Choroid plexus epithelial cell (primary cell): ENCODE data around the gene TP53TG5.

Source experiments
- DNase-seq: peaks from one replicate; pipeline ENCODE4 v3.0.0-alpha.2; 2010; ENCODE audit warnings: low read depth
- H3K4me3 ChIP-seq: 2 replicates; pipeline ENCODE4 v1.5.1; 2011; ENCODE audit warnings: low read depth, mild to moderate bottlenecking, control low read depth, low read length, moderate library complexity
- CTCF ChIP-seq: conservative IDR thresholded peaks from 2 replicates; pipeline ENCODE4 v1.5.1; 2011; ENCODE audit warnings: low read depth, mild to moderate bottlenecking, control low read depth, inconsistent platforms, low read length, moderate library complexity

The TP53TG5 gene

GRCh38 chr20:45378191-45378590 lies at the start of gene TP53TG5:
Gene TP53TG5, minus strand, starts transcription at chr20:45378325. Its CDS starts 89 bp downstream, at chr20:45378236.
- DNase-seq: no peak
- no peak within 1 kb of the TSS for H3K4me3 ChIP-seq
- TF ChIP-seq CTCF: no peak

GRCh38 chr20:45427236-45428149 lies 49.4 kb upstream of the TP53TG5 start:
- H3K4me3 ChIP-seq: no peak overlapping the region
- peak; percentile 37 for DNase-seq
- no peak for TF ChIP-seq CTCF

GRCh38 chr20:45426320-45427016 lies 48.3 kb upstream of the TP53TG5 start:
- H3K4me3 ChIP-seq: no peak overlapping the region
- no peak for TF ChIP-seq CTCF
- DNase-seq: peak; percentile 17

GRCh38 chr20:45425561-45425960 lies 47.4 kb upstream of the TP53TG5 start:
- TF ChIP-seq CTCF: no peak
- DNase-seq: no peak

GRCh38 chr20:45423700-45424099 lies 45.6 kb upstream of the TP53TG5 start:
- DNase-seq: no peak
- TF ChIP-seq CTCF: no peak
- no peak overlapping the region for H3K4me3 ChIP-seq

More at GRCh38 chr20:45425561-45425960, 47.4 kb upstream of the TP53TG5 start:
- H3K4me3 ChIP-seq: no peak overlapping the region

GRCh38 chr20:45420125-45420524 lies 42.0 kb upstream of the TP53TG5 start:
- no peak for TF ChIP-seq CTCF
- DNase-seq: no peak
- no peak overlapping the region for H3K4me3 ChIP-seq
